Right atrium auricular region (tissue), 2 donors: Measurements from ENCODE around the gene CHAC1. TPM values are rescaled to one million over a fixed set of nuclear protein-coding genes. Genes with fewer than 3 reads are reported as not detected.

Source experiments
- DNase-seq: peaks from one replicate; pipeline ENCODE4 v3.0.0-alpha.2; 2019; ENCODE audit warnings: low spot score
- H3K27ac ChIP-seq, 2 donors: fragments of 200-600 bp; sonication (generic); 1 replicate in 1 of 2; 2 replicates in 1 of 2; pipeline ENCODE4 v1.5.1; 2016 to 2019
- H3K27me3 ChIP-seq, 2 donors: fragments of 200-600 bp; sonication (generic); one replicate each; pipeline versions ENCODE4 v1.5.1 to v1.6.0; 2017 to 2019
- H3K36me3 ChIP-seq: fragments of 200-600 bp; sonication (generic); one replicate; pipeline ENCODE4 v1.5.1; 2016
- H3K4me1 ChIP-seq, 2 donors: fragments of 200-600 bp; sonication (generic); one replicate each; pipeline versions ENCODE4 v1.5.1 to v1.6.0; 2017 to 2019
- H3K4me3 ChIP-seq, 2 donors: fragments of 200-600 bp; sonication (generic); 1 replicate in 1 of 2; 2 replicates in 1 of 2; pipeline ENCODE4 v1.5.1; 2017 to 2019; ENCODE audit warnings: mild to moderate bottlenecking in 1 of 2, moderate library complexity in 1 of 2
- H3K9me3 ChIP-seq, 2 donors: fragments of 200-600 bp; sonication (generic); one replicate each; pipeline ENCODE4 v1.5.1; 2019
- CTCF ChIP-seq, 2 donors: fragments of 200-600 bp; sonication (generic); IDR thresholded peaks; one replicate each; pipeline ENCODE4 v1.5.1; 2019; ENCODE audit warnings: antibody characterized with exemption in 2 of 2
- total RNA-seq, 2 donors: library from RNA; depleted of rRNA; stranded (reverse); fragments of >200 nt; gene quantifications; one replicate each; pipeline ENCODE4 v1.1.0, GENCODE V29; 2016

Gene CHAC1
- total RNA-seq, 2 donors from 2014 or later, result 11.9 to 36.1 TPM

GRCh38 chr15:41004490-41004889 lies 51.2 kb downstream of the CHAC1 start:
- Histone ChIP-seq H3K27me3 (no peaks in the 10 kb centered on the region), H3K9me3 (no peaks in the 10 kb centered on the region), H3K4me3 (no peak overlapping the region), H3K36me3 (peaks cover 32% of the 10 kb centered on the region), H3K27ac (no peak overlapping the region), H3K4me1 (no peaks in the 10 kb centered on the region)
- TF ChIP-seq CTCF (IDR thresholded peaks at IDR 0.05), result no peak
- DNase-seq, result no peak

Other genes with a start within 250 kb of the CHAC1 start
- 10 to 100 TPM; 12.4 to 14.4 TPM for gene RMDN3, start 198.2 kb upstream of the CHAC1 start, total RNA-seq
- gene GCHFR, start 189.4 kb upstream of the CHAC1 start, total RNA-seq, result 10 to 100 TPM in 1 of 2 donors, 1 to 10 TPM in 1; 9.7 to 33.8 TPM
- gene C15orf62, start 183.5 kb upstream of the CHAC1 start, total RNA-seq, result under 1 TPM in 1 of 2 donors, not detected in 1; 0.83 TPM
- 10 to 100 TPM; 10.1 to 14.8 TPM for gene ZFYVE19, start 146.4 kb upstream of the CHAC1 start, total RNA-seq
- 10 to 100 TPM; 11.6 to 15.7 TPM for gene DNAJC17, start 146.0 kb upstream of the CHAC1 start, total RNA-seq
- gene PPP1R14D, start 124.8 kb upstream of the CHAC1 start, total RNA-seq, result not detected
- gene SPINT1, start 109.4 kb upstream of the CHAC1 start, total RNA-seq, result 10 to 100 TPM in 1 of 2 donors, 1 to 10 TPM in 1; 6.5 to 13.0 TPM
- not detected for gene RHOV, start 79.2 kb upstream of the CHAC1 start, total RNA-seq
- 10 to 100 TPM; 18.1 to 26.1 TPM for gene VPS18, start 59.0 kb upstream of the CHAC1 start, total RNA-seq
- 1 to 10 TPM; 7.5 to 9.8 TPM for gene DLL4, start 24.1 kb upstream of the CHAC1 start, total RNA-seq
- 10 to 100 TPM in 1 of 2 donors, 1 to 10 TPM in 1; 9.4 to 16.4 TPM for gene INO80, start 162.8 kb downstream of the CHAC1 start, total RNA-seq